Ascending aorta (tissue), 2 donors: Measurements from ENCODE around the gene IQGAP2. TPM values are rescaled to one million over a fixed set of nuclear protein-coding genes. Genes with fewer than 3 reads are reported as not detected.

Experiments used
- DNase-seq, 2 donors: peaks; one replicate each; pipeline ENCODE4 v3.0.0-alpha.2; 2019; ENCODE audit warnings: low spot score in 2 of 2
- H3K27ac ChIP-seq, 2 donors: fragments of 200-600 bp; sonication (generic); one replicate each; pipeline ENCODE4 v1.5.1; 2016 to 2017; ENCODE audit warnings: mild to moderate bottlenecking in 1 of 2
- H3K27me3 ChIP-seq: fragments of 200-600 bp; sonication (generic); one replicate; pipeline ENCODE4 v1.5.1; 2017
- H3K36me3 ChIP-seq, 2 donors: fragments of 200-600 bp; sonication (generic); one replicate each; pipeline ENCODE4 v1.5.1; 2016
- H3K4me1 ChIP-seq, 2 donors: fragments of 200-600 bp; sonication (generic); one replicate each; pipeline ENCODE4 v1.5.1; 2016 to 2017; ENCODE audit warnings: mild to moderate bottlenecking in 1 of 2
- H3K4me3 ChIP-seq, 2 donors: fragments of 200-600 bp; sonication (generic); one replicate each; pipeline ENCODE4 v1.5.1; 2016 to 2017; ENCODE audit warnings: mild to moderate bottlenecking in 1 of 2
- H3K9me3 ChIP-seq, 2 donors: fragments of 200-600 bp; sonication (generic); one replicate each; pipeline ENCODE4 v1.5.1; 2016
- intact Hi-C: fragments of 100-400 bp; cut with DNase I; formaldehyde crosslinking; loops from one replicate; pipeline ENCODE4 v1.15.1; 2023
- total RNA-seq: library from RNA; depleted of rRNA; stranded (reverse); fragments of >200 nt; gene quantifications from one replicate; pipeline ENCODE4 v1.1.0, GENCODE V29; 2016
- TF ChIP-seq, protein P1 (sequence below), 3 experiments: fragments of 200-600 bp in 2 of 3; fragments of 450-650 bp in 1 of 3; sonication (generic) in 2 of 3; IDR thresholded peaks; one replicate each; pipeline ENCODE4 v1.5.1; 2016 to 2019; ENCODE audit warnings: antibody characterized with exemption in 3 of 3, mild to moderate bottlenecking in 1 of 3, moderate library complexity in 1 of 3

IQGAP2 gene
- total RNA-seq, 1 donor from 2014 or later, result 19.8 TPM

DNA sequence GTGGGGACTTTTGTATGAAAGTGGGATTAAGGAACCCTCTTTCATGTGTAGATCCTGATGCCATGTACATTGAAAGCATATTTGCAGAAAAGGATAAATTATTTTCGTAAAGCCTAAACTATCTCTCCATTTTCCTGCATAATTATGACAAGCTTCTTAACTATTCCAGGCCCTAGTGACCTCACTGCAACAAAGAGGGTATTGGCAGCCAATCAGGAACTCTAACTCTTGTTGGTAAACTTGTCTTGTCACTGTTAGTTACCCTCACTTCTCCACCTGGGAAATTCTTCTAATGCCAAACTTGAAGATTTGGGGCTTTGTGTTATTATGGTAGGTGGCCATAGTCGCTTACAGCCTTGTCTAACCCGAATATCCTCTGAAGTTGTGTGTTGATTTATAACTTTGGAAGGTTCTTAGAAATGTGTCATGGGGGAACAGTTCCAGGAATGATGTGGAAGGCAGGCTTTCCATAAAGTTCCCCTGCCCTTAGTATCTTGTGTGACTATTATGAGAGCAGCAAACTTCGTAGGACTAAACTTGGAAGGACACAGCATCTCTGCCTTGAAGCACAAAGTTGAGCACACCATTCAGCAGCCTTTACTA, 52.5 kb downstream of the IQGAP2 start:
- no peaks in the 10 kb centered on the region for H3K9me3 ChIP-seq
- TF ChIP-seq, protein P1, sequence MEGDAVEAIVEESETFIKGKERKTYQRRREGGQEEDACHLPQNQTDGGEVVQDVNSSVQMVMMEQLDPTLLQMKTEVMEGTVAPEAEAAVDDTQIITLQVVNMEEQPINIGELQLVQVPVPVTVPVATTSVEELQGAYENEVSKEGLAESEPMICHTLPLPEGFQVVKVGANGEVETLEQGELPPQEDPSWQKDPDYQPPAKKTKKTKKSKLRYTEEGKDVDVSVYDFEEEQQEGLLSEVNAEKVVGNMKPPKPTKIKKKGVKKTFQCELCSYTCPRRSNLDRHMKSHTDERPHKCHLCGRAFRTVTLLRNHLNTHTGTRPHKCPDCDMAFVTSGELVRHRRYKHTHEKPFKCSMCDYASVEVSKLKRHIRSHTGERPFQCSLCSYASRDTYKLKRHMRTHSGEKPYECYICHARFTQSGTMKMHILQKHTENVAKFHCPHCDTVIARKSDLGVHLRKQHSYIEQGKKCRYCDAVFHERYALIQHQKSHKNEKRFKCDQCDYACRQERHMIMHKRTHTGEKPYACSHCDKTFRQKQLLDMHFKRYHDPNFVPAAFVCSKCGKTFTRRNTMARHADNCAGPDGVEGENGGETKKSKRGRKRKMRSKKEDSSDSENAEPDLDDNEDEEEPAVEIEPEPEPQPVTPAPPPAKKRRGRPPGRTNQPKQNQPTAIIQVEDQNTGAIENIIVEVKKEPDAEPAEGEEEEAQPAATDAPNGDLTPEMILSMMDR (IDR thresholded peaks at IDR 0.05), result no peak
- intact Hi-C loops, result no loop called here
- H3K27me3 ChIP-seq, result no peaks in the 10 kb centered on the region
- DNase-seq, result no peak
- no peak overlapping the region for H3K27ac ChIP-seq
- no peaks in the 10 kb centered on the region for H3K4me1 ChIP-seq
- H3K36me3 ChIP-seq, result no peaks in the 10 kb centered on the region
- H3K4me3 ChIP-seq, result no peak overlapping the region

DNA sequence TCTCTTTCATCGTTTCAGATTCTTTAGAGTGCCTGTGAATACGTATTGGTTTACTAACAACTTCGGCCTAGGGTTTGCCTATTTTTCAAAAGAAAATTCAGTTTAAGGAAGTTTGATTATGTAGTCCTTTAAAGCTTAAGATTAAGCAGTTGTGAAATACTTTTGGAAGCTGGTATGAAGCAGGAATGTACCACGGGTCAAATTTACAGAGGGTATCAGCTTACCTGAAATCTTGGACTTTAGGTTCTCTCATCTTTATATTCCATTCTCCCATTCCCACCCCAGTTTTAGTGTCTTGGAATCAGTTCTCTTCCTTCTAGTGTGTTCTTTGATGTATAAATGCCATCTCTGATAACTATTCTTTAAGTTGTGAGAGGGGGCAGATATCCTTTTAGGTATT, 53.2 kb downstream of the IQGAP2 start:
- Histone ChIP-seq H3K4me1 (no peaks in the 10 kb centered on the region), H3K36me3 (no peaks in the 10 kb centered on the region), H3K4me3 (no peak overlapping the region), H3K27ac (no peak overlapping the region), H3K9me3 (no peaks in the 10 kb centered on the region), H3K27me3 (no peaks in the 10 kb centered on the region)
- no peak for DNase-seq
- TF ChIP-seq, protein P1 (IDR thresholded peaks at IDR 0.05), result no peak
- intact Hi-C loops, result no loop called here

DNA sequence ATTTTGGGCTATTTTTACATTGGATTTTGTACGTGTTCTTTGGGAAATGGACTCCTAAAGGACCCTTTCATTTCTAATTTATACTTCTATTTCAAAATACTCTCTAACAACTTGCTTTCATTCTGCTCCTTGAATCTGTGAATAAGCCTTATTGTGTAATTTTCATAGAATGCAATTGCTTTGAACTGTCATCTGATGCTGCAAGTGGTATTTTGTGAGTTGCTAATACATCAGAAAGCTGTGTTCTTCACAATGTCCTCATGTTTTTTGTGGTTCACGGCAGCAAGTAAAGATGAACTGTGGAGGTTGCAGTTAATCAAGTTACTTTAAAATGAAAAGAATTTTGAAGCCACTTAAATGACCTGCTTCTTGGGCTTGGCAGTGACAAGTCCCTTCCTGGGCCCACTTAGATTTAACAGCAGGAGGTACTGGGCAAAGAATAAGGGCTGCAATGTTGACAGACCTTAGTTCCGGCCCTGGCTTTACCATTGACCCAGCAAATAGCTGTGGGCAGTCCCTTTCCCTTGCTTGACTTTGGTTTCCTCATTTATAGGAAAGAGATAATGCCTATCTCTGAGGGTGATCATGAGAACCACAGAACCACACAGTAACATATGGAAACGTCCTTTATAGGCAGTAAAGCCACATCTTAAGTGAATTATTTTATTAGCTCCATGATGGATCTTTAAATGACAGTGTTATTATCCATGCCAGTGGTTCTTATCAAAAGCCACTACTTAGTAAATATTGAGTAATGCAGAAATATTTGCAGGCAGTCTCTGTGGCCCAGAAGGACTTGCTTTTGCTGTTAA, 54.8 kb downstream of the IQGAP2 start:
- H3K36me3 ChIP-seq, result no peaks in the 10 kb centered on the region
- no peak overlapping the region for H3K4me3 ChIP-seq
- H3K27ac ChIP-seq, result no peak overlapping the region
- H3K4me1 ChIP-seq, result no peaks in the 10 kb centered on the region
- intact Hi-C loops, result no loop called here
- no peaks in the 10 kb centered on the region for H3K27me3 ChIP-seq
- no peaks in the 10 kb centered on the region for H3K9me3 ChIP-seq
- TF ChIP-seq, protein P1 (IDR thresholded peaks at IDR 0.05), result no peak
- DNase-seq, result no peak

DNA sequence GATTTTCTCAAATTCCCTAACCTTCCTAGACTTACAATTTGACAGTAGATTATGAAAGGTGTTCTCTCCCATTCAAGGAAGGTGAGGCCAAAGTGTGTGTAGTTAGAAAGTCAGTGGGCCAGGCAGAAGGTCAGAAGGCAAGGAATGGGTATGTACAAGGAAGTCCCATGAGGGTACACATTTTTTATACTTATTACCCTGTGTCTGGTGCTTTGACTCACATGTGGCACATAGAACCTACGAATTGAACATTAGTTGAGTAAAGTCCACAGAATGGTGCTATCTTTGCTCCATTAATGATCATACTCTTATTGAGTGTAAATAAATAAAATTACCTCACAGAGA, 55.4 kb downstream of the IQGAP2 start:
- H3K36me3 ChIP-seq, result no peaks in the 10 kb centered on the region
- TF ChIP-seq, protein P1 (IDR thresholded peaks at IDR 0.05), result no peak
- H3K9me3 ChIP-seq, result no peaks in the 10 kb centered on the region
- intact Hi-C loops, result no loop called here
- no peak overlapping the region for H3K4me3 ChIP-seq
- no peaks in the 10 kb centered on the region for H3K27me3 ChIP-seq
- no peak overlapping the region for H3K27ac ChIP-seq
- H3K4me1 ChIP-seq, result no peaks in the 10 kb centered on the region
- DNase-seq, result no peak

DNA sequence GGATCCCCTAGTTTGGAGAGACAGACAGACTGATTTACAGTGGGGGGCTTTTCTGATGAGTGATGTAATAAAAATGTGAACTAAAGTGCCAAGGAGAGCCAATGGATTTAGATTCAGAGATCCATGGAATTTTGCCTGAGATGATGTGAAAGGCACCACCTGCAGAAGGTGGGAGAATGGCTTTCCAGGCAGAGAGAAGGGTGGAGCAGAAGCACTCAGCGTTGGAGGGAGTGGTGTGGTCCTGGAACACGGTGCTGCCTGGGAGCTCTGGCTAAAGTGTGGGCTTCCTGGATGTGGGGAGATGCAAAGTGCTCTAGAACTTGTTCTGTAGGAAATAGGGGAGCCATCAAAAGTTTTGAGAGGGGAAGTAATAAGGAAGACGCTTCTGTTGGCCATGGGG, 57.0 kb downstream of the IQGAP2 start:
- H3K27me3 ChIP-seq, result no peaks in the 10 kb centered on the region
- TF ChIP-seq, protein P1 (IDR thresholded peaks at IDR 0.05), result no peak
- DNase-seq, result no peak
- no peaks in the 10 kb centered on the region for H3K36me3 ChIP-seq
- H3K4me1 ChIP-seq, result no peaks in the 10 kb centered on the region
- H3K27ac ChIP-seq, result no peak overlapping the region
- intact Hi-C loops, result no loop called here
- H3K9me3 ChIP-seq, result no peaks in the 10 kb centered on the region
- H3K4me3 ChIP-seq, result no peak overlapping the region
